DND-41 (cell line): ENCODE measurements around the gene DDIT3.

Experiments used
- ATAC-seq: fragments of 200-7000 bp; cut with Tn5 transposase; 3 replicates; pipeline ENCODE4 v1.9.1; 2021; ENCODE audit warnings: low read depth; ENCODE audit not compliant: insufficient read depth
- DNase-seq: peaks from one replicate; pipeline ENCODE4 v3.0.0-alpha.2; 2020
- H2AFZ ChIP-seq: 2 replicates; pipeline ENCODE4 v1.6.0; 2012; ENCODE audit warnings: low read depth, low read length
- H3K27ac ChIP-seq: 2 replicates; pipeline ENCODE4 v1.5.1; 2012; ENCODE audit warnings: low read length, inconsistent platforms
- H3K27me3 ChIP-seq: fragments of 200-600 bp; sonication (generic); 2 replicates; pipeline ENCODE4 v1.6.0; 2012; ENCODE audit warnings: low read length, mild to moderate bottlenecking, inconsistent platforms; ENCODE audit not compliant: insufficient read depth, poor library complexity
- H3K36me3 ChIP-seq: 2 replicates; pipeline ENCODE4 v1.5.1; 2012; ENCODE audit warnings: low read length, inconsistent platforms; ENCODE audit not compliant: insufficient read depth
- H3K4me1 ChIP-seq: 2 replicates; pipeline ENCODE4 v1.5.1; 2012; ENCODE audit warnings: mild to moderate bottlenecking, low read length; ENCODE audit not compliant: insufficient read depth
- H3K4me2 ChIP-seq: 2 replicates; pipeline ENCODE4 v1.6.0; 2012; ENCODE audit warnings: mild to moderate bottlenecking, moderate library complexity, low read length, inconsistent platforms; ENCODE audit not compliant: insufficient read depth
- H3K4me3 ChIP-seq, 2 experiments: fragments of 200-600 bp in 1 of 2; shearing (Covaris generic) in 1 of 2; 2 replicates each; pipeline ENCODE4 v1.5.1; 2012 to 2016; ENCODE audit warnings: inconsistent platforms in 2 of 2, low read length in 2 of 2, mild to moderate bottlenecking in 2 of 2, low read depth in 1 of 2, moderate library complexity in 1 of 2
- H3K79me2 ChIP-seq: 2 replicates; pipeline ENCODE4 v1.6.0; 2012; ENCODE audit warnings: low read length, inconsistent platforms; ENCODE audit not compliant: insufficient read depth
- H3K9ac ChIP-seq: 2 replicates; pipeline ENCODE4 v1.6.0; 2012; ENCODE audit warnings: low read depth, mild to moderate bottlenecking, inconsistent platforms, low read length, moderate library complexity
- H3K9me3 ChIP-seq: 2 replicates; pipeline ENCODE4 v1.5.1; 2012; ENCODE audit warnings: low read length, moderate library complexity, mild to moderate bottlenecking, inconsistent platforms; ENCODE audit not compliant: insufficient read depth, severe bottlenecking
- H4K20me1 ChIP-seq: 2 replicates; pipeline ENCODE4 v1.6.0; 2012; ENCODE audit warnings: low read length; ENCODE audit not compliant: insufficient read depth
- CTCF ChIP-seq: IDR thresholded peaks from 2 replicates; pipeline ENCODE4 v1.5.1; 2012; ENCODE audit warnings: borderline replicate concordance, low read length, moderate library complexity, mild to moderate bottlenecking; ENCODE audit not compliant: poor library complexity, severe bottlenecking; ENCODE audit errors: extremely low read depth
- EZH2 ChIP-seq: IDR thresholded peaks from 3 replicates; pipeline ENCODE4 v1.6.1; 2012; ENCODE audit warnings: borderline replicate concordance, low read depth, mild to moderate bottlenecking, moderate library complexity, low read length, inconsistent platforms; ENCODE audit not compliant: severe bottlenecking

Gene DDIT3

GRCh38 chr12:57550641-57551549 is 30.6 kb upstream of the DDIT3 start:
- H3K4me2 ChIP-seq: no peak overlapping the region
- peaks cover 13% of the 10 kb centered on the region for H3K4me1 ChIP-seq
- no peak for TF ChIP-seq EZH2
- no peak for TF ChIP-seq CTCF
- DNase-seq: no peak
- H4K20me1 ChIP-seq: peaks cover 6% of the 10 kb centered on the region; the same call in 1 of the 2 replicates
- H3K27me3 ChIP-seq: peaks cover 31% of the 10 kb centered on the region
- H3K36me3 ChIP-seq: peaks cover 5% of the 10 kb centered on the region; the same call in 1 of the 2 replicates
- peaks cover 11% of the 10 kb centered on the region for H3K79me2 ChIP-seq
- H3K9ac ChIP-seq: no peak overlapping the region
- no peak overlapping the region for H3K4me3 ChIP-seq
- H3K27ac ChIP-seq: no peak overlapping the region
- no peak overlapping the region for H2AFZ ChIP-seq
- H3K9me3 ChIP-seq: no peaks in the 10 kb centered on the region
- no peak for ATAC-seq

GRCh38 chr12:57549909-57550640 is 29.8 kb upstream of the DDIT3 start, which contains the start of gene KIF5A:
TSS of gene KIF5A (plus strand) at chr12:57550044. CDS start at chr12:57550272, 228 bp downstream.
- no peak within 1 kb of the TSS for H3K4me2 ChIP-seq
- peaks cover 13% of the 10 kb centered on the region; the same call in 1 of the 2 replicates for H3K36me3 ChIP-seq
- H2AFZ ChIP-seq: no peak within 1 kb of the TSS
- no peak for DNase-seq
- no peak for ATAC-seq
- H3K79me2 ChIP-seq: peaks cover 19% of the 10 kb centered on the region
- H3K27me3 ChIP-seq: peaks cover 31% of the 10 kb centered on the region
- TF ChIP-seq EZH2 (no peak), CTCF (no peak)
- peaks cover 8% of the 10 kb centered on the region; the same call in 1 of the 2 replicates for H4K20me1 ChIP-seq
- no peak within 1 kb of the TSS for H3K4me3 ChIP-seq
- H3K4me1 ChIP-seq: peaks cover 21% of the 10 kb centered on the region
- H3K9ac ChIP-seq: no peak within 1 kb of the TSS
- no peaks in the 10 kb centered on the region for H3K9me3 ChIP-seq
- H3K27ac ChIP-seq: no peak within 1 kb of the TSS

GRCh38 chr12:57549203-57549908 is 29.0 kb upstream of the DDIT3 start:
- DNase-seq (no peak), ATAC-seq (no peak)
- Histone ChIP-seq H4K20me1 (peaks cover 8% of the 10 kb centered on the region; the same call in 1 of the 2 replicates), H3K4me2 (no peak overlapping the region), H3K4me3 (no peak overlapping the region), H3K36me3 (peaks cover 19% of the 10 kb centered on the region), H3K27ac (no peak overlapping the region), H3K27me3 (peaks cover 25% of the 10 kb centered on the region), H3K9ac (no peak overlapping the region), H3K79me2 (peaks cover 26% of the 10 kb centered on the region), H2AFZ (no peak overlapping the region), H3K9me3 (no peaks in the 10 kb centered on the region), H3K4me1 (peaks cover 26% of the 10 kb centered on the region)
- TF ChIP-seq EZH2: no peak
- TF ChIP-seq CTCF: no peak
